ENCODE data around the gene FAM120A. TPM values are rescaled to one million over a fixed set of nuclear protein-coding genes. Genes with fewer than 3 reads are reported as not detected.

FAM120A gene
- total and polyA plus RNA-seq, 2 of the 13 experiments (the other 11 are each of a cell fraction or from before 2014, with no cell fraction given) = 41.3 to 44.4 TPM

GRCh38 chr9:93567271-93567959 lies 115.9 kb downstream of the FAM120A start (continued):
- TF ChIP-seq ATF7 (IDR thresholded peaks at IDR 0.05) = no peak
- no peak for TF ChIP-seq ATF7 (CRISPR knock-in tag; IDR thresholded peaks at IDR 0.05)
- TF ChIP-seq RBM22 (optimal IDR thresholded peaks at IDR 0.05; ENCODE audit: low read length) = peak; percentile 38
- no peak for TF ChIP-seq CCDC6 (CRISPR knock-in tag; IDR thresholded peaks at IDR 0.05)
- TF ChIP-seq HIVEP1 (CRISPR knock-in tag; IDR thresholded peaks at IDR 0.05) = 0 out of 2 replicates have a peak, but pooled peaks have one; percentile 12
- 0 out of 2 replicates have a peak, but pooled peaks have one; percentile 33 for TF ChIP-seq MZF1 (CRISPR knock-in tag; IDR thresholded peaks at IDR 0.05; ENCODE audit: borderline replicate concordance)
- no peak for TF ChIP-seq SAFB2 (CRISPR knock-in tag; IDR thresholded peaks at IDR 0.05; ENCODE audit: borderline replicate concordance, low read depth)

- in situ Hi-C loops (cut with HindIII; ENCODE audit: extremely low pct_ligation_motif_present, low pct_unique_long_range_greater_than_20kb) = no loop called here
- FAIRE-seq = no peak
- intact Hi-C loops (cut with micrococcal nuclease; ENCODE audit: unreplicated experiment) = loop anchor here (5.0 kb wide), 1 partner anchor 116 kb away; the partner anchor contains the start of genes FAM120A and FAM120AOS
- no peak for TF ChIP-seq ZNF513 (CRISPR knock-in tag; conservative IDR thresholded peaks at IDR 0.05)
- no peak for TF ChIP-seq RFX3 (CRISPR knock-in tag; IDR thresholded peaks at IDR 0.05)
- TF ChIP-seq PRMT3 (CRISPR knock-in tag; IDR thresholded peaks at IDR 0.05; ENCODE audit: borderline replicate concordance, low read depth) = no peak
- TF ChIP-seq MED1 (CRISPR knock-in tag; IDR thresholded peaks at IDR 0.05) = no peak
- TF ChIP-seq SATB2 (CRISPR knock-in tag; IDR thresholded peaks at IDR 0.05) = no peak
- TF ChIP-seq ARHGAP35 (CRISPR knock-in tag; IDR thresholded peaks at IDR 0.05; ENCODE audit: borderline replicate concordance) = no peak
- no peak for TF ChIP-seq PHB2 (IDR thresholded peaks at IDR 0.05; ENCODE audit: partially characterized antibody)
- no peak for TF ChIP-seq SALL1 (CRISPR knock-in tag; IDR thresholded peaks at IDR 0.05)
- TF ChIP-seq PLRG1 (conservative IDR thresholded peaks at IDR 0.05) = no peak
- no peak for TF ChIP-seq ZNF639 (CRISPR knock-in tag; conservative IDR thresholded peaks at IDR 0.05)
- TF ChIP-seq NR2F6 (IDR thresholded peaks at IDR 0.05) = no peak
- no peak for TF ChIP-seq NR2F6 (CRISPR knock-in tag; IDR thresholded peaks at IDR 0.05)
- no peak for TF ChIP-seq ELK4 (CRISPR knock-in tag; IDR thresholded peaks at IDR 0.05; ENCODE audit: borderline replicate concordance)
Observed at GRCh38 chr9:93568169-93568568, 116.7 kb downstream of the FAM120A start.

More at GRCh38 chr9:93568169-93568568, 116.7 kb downstream of the FAM120A start:
- Histone ChIP-seq H3K9me3 (ENCODE audit: low read length) (peaks cover 11% of the 10 kb centered on the region; the same call in 1 of the 2 replicates), H3K4me2 (ENCODE audit: low read depth, low read length) (no peak overlapping the region), H3K9ac (ENCODE audit: insufficient read depth, low read depth, low read length) (no peak overlapping the region), H3K4me3 (replicated peaks in 1 of 3; ENCODE audit: insufficient read depth in 1 of 3, low read depth in 2 of 3, low read length in 3 of 3) (no peak overlapping the region), H3K27me3 (ENCODE audit: control insufficient read depth in 1 of 2, insufficient read depth in 2 of 2, low read length in 2 of 2) (no peaks in the 10 kb centered on the region; a peak in 1 of 5 replicates), H3K36me3 (replicated peaks in 1 of 2; ENCODE audit: control insufficient read depth in 1 of 2, insufficient read depth in 2 of 2, low read length in 2 of 2) (peaks cover 5 to 10% of the 10 kb centered on the region in 2 experiments), H3K4me1 (ENCODE audit: insufficient read depth, low read length) (peaks cover 14% of the 10 kb centered on the region), H3K79me2 (ENCODE audit: insufficient read depth, low read length) (no peaks in the 10 kb centered on the region), H4K20me1 (ENCODE audit: insufficient read depth, low read length) (no peaks in the 10 kb centered on the region), H2AFZ (ENCODE audit: low read length) (no peak overlapping the region), H3K27ac (ENCODE audit: extremely low read length, insufficient read depth, low read length) (no peak overlapping the region)
- BruUV-seq (replicated peaks) = no TSS peak
- POLR2A ChIA-PET = no interaction called here
- DNase-seq (ENCODE audit: low spot score) = no peak
- WGBS (ENCODE audit: low lambda C conversion rate) = 100% methylated on average over 5 of the region's 5 CpGs
- no peak for ATAC-seq
- CTCF ChIA-PET (ENCODE audit: low intra/inter-chr PET ratio, low total read pairs) = no interaction called here

All from HepG2 (cell line).